Activated CD4-positive, alpha-beta T cell treated with anti-CD3 and anti-CD28 coated beads for 36 hours (primary cell): ENCODE measurements around the gene IL9R. TPM values are rescaled to one million over a fixed set of nuclear protein-coding genes. Genes with fewer than 3 reads are reported as not detected.
"Not testable (repeated sequence)": the region's sequence is repeated elsewhere in the genome, so short reads cannot be mapped to it uniquely, and the experiment has no call there.

ENCODE experiments used
- ATAC-seq: fragments of 200-7000 bp; cut with Tn5 transposase; one replicate; pipeline ENCODE4 v1.10.0; 2021; ENCODE audit warnings: mild to moderate bottlenecking, moderate library complexity
- CTCF ChIA-PET: fragments of 350-600 bp; sonication (Branson Sonifier 250); formaldehyde crosslinking; loops from one replicate; lab custom pipeline; 2021; ENCODE audit warnings: antibody characterized with exemption; lab: Charles Lee
- POLR2A ChIA-PET: fragments of 350-600 bp; sonication (Branson Sonifier 250); formaldehyde crosslinking; loops from one replicate; lab custom pipeline; 2021; ENCODE audit warnings: antibody characterized with exemption, inconsistent platforms; lab: Charles Lee
- DNase-seq: peaks from one replicate; pipeline ENCODE4 v3.0.0-alpha.2; 2020
- H3K27ac Mint-ChIP-seq: one replicate; pipeline ENCODE4 v1.8.0; 2021; ENCODE audit warnings: mixed read lengths
- H3K27me3 Mint-ChIP-seq: one replicate; pipeline ENCODE4 v1.8.0; 2021; ENCODE audit warnings: mixed read lengths
- H3K36me3 Mint-ChIP-seq: one replicate; pipeline ENCODE4 v1.8.0; 2021; ENCODE audit warnings: low read depth, mixed read lengths
- H3K4me1 Mint-ChIP-seq: one replicate; pipeline ENCODE4 v1.8.0; 2021; ENCODE audit warnings: mixed read lengths
- H3K4me3 Mint-ChIP-seq: one replicate; pipeline ENCODE4 v1.8.0; 2021; ENCODE audit warnings: mild to moderate bottlenecking, moderate library complexity, mixed read lengths
- H3K9me3 Mint-ChIP-seq: one replicate; pipeline ENCODE4 v1.8.0; 2021; ENCODE audit warnings: low read depth, mixed read lengths
- intact Hi-C, 2 experiments: fragments of 100-400 bp; cut with DNase I in 1 of 2; cut with micrococcal nuclease in 1 of 2; formaldehyde crosslinking; loops; one replicate each; pipeline versions ENCODE4 v1.14.2 to v1.15.1; 2022 to 2024; cut with DNase I, micrococcal nuclease
- total RNA-seq, 2 experiments: library from RNA; stranded (reverse); gene quantifications; one replicate each; pipeline ENCODE4 v1.2.3, GENCODE V29; 2021

Gene IL9R
- total RNA-seq, 2 experiments from 2014 or later, result 1.2 to 2.0 TPM

GRCh38 chrX:155967653-155968325 is 29.7 kb upstream of the IL9R start:
- H3K27ac Mint-ChIP-seq, result no peak overlapping the region
- ChIA-PET CTCF (no interaction called here), POLR2A (no interaction called here)
- H3K36me3 Mint-ChIP-seq, result no peaks in the 10 kb centered on the region
- DNase-seq (no peak), ATAC-seq (no peak)
- peaks cover 13% of the 10 kb centered on the region for H3K27me3 Mint-ChIP-seq
- peaks cover 24% of the 10 kb centered on the region for H3K9me3 Mint-ChIP-seq
- intact Hi-C loops, result no loop called here
- H3K4me1 Mint-ChIP-seq, result no peaks in the 10 kb centered on the region
- no peak overlapping the region for H3K4me3 Mint-ChIP-seq

GRCh38 chrX:155968326-155968661 is 29.2 kb upstream of the IL9R start:
- intact Hi-C loops, result no loop called here
- Mint-ChIP-seq H3K4me3 (no peak overlapping the region), H3K27ac (no peak overlapping the region), H3K27me3 (peaks cover 13% of the 10 kb centered on the region), H3K4me1 (no peaks in the 10 kb centered on the region), H3K9me3 (peaks cover 24% of the 10 kb centered on the region), H3K36me3 (no peaks in the 10 kb centered on the region)
- no peak for ATAC-seq
- no peak for DNase-seq
- ChIA-PET POLR2A (no interaction called here), CTCF (no interaction called here)

- ChIA-PET POLR2A (no interaction called here), CTCF (no interaction called here)
- Mint-ChIP-seq H3K4me3 (no peak overlapping the region), H3K27me3 (peaks cover 13% of the 10 kb centered on the region), H3K4me1 (no peaks in the 10 kb centered on the region), H3K9me3 (peaks cover 20% of the 10 kb centered on the region), H3K27ac (no peak overlapping the region), H3K36me3 (no peaks in the 10 kb centered on the region)
- intact Hi-C loops, result no loop called here
- ATAC-seq (no peak), DNase-seq (no peak)
These were observed 28.7 kb upstream of the IL9R start for GRCh38 chrX:155968791-155969190.

GRCh38 chrX:155971658-155972057 is 25.8 kb upstream of the IL9R start:
- ATAC-seq, H3K4me1 Mint-ChIP-seq, intact Hi-C loops, H3K27ac Mint-ChIP-seq, POLR2A ChIA-PET, DNase-seq, H3K4me3 Mint-ChIP-seq, CTCF ChIA-PET, H3K36me3 Mint-ChIP-seq: not testable (repeated sequence)
- peaks cover 11% of the 10 kb centered on the region for H3K27me3 Mint-ChIP-seq
- peaks cover 11% of the 10 kb centered on the region for H3K9me3 Mint-ChIP-seq

- H3K27ac Mint-ChIP-seq, intact Hi-C loops, POLR2A ChIA-PET, H3K27me3 Mint-ChIP-seq, H3K4me1 Mint-ChIP-seq, H3K36me3 Mint-ChIP-seq, DNase-seq, ATAC-seq, CTCF ChIA-PET, H3K4me3 Mint-ChIP-seq: not testable (repeated sequence)
- H3K9me3 Mint-ChIP-seq, result peaks cover 11% of the 10 kb centered on the region
These were observed 25.3 kb upstream of the IL9R start for GRCh38 chrX:155972241-155972640.

GRCh38 chrX:155983326-155983725 is 14.2 kb upstream of the IL9R start:
- CTCF ChIA-PET, result no interaction called here
- no peak for ATAC-seq
- Mint-ChIP-seq H3K9me3 (peaks cover 5% of the 10 kb centered on the region), H3K4me3 (no peak overlapping the region), H3K27me3 (no peaks in the 10 kb centered on the region), H3K4me1 (no peaks in the 10 kb centered on the region), H3K27ac (no peak overlapping the region), H3K36me3 (no peaks in the 10 kb centered on the region)
- no peak for DNase-seq
- intact Hi-C loops, result no loop called here
- POLR2A ChIA-PET, result no interaction called here

GRCh38 chrX:155985208-155985607 is 12.3 kb upstream of the IL9R start:
- ChIA-PET POLR2A (no interaction called here), CTCF (no interaction called here)
- H3K4me3 Mint-ChIP-seq, result no peak overlapping the region
- H3K4me1 Mint-ChIP-seq, result no peaks in the 10 kb centered on the region
- intact Hi-C loops, result no loop called here
- no peaks in the 10 kb centered on the region for H3K36me3 Mint-ChIP-seq
- H3K27me3 Mint-ChIP-seq, result no peaks in the 10 kb centered on the region
- ATAC-seq, result no peak
- H3K9me3 Mint-ChIP-seq, result peaks cover 5% of the 10 kb centered on the region
- H3K27ac Mint-ChIP-seq, result no peak overlapping the region
- no peak for DNase-seq

GRCh38 chrX:155986995-155987394 is 10.5 kb upstream of the IL9R start:
- H3K4me3 Mint-ChIP-seq, ATAC-seq, H3K9me3 Mint-ChIP-seq, H3K27me3 Mint-ChIP-seq, POLR2A ChIA-PET, intact Hi-C loops, H3K36me3 Mint-ChIP-seq, DNase-seq, CTCF ChIA-PET, H3K4me1 Mint-ChIP-seq, H3K27ac Mint-ChIP-seq: not testable (repeated sequence)

GRCh38 chrX:155988859-155989258 is 8.6 kb upstream of the IL9R start:
- Mint-ChIP-seq H3K9me3 (no peaks in the 10 kb centered on the region), H3K4me3 (no peak overlapping the region), H3K36me3 (no peaks in the 10 kb centered on the region), H3K4me1 (no peaks in the 10 kb centered on the region), H3K27me3 (no peaks in the 10 kb centered on the region), H3K27ac (no peak overlapping the region)
- ChIA-PET CTCF (no interaction called here), POLR2A (no interaction called here)
- intact Hi-C loops, result no loop called here
- DNase-seq, result no peak
- ATAC-seq, result no peak

GRCh38 chrX:155993421-155993820 is 4.1 kb upstream of the IL9R start:
- POLR2A ChIA-PET, result no interaction called here
- H3K27ac Mint-ChIP-seq, result no peak overlapping the region
- H3K4me1 Mint-ChIP-seq, result peaks cover 10% of the 10 kb centered on the region
- no peaks in the 10 kb centered on the region for H3K36me3 Mint-ChIP-seq
- H3K4me3 Mint-ChIP-seq, result no peak overlapping the region
- no peaks in the 10 kb centered on the region for H3K9me3 Mint-ChIP-seq
- ATAC-seq (no peak), DNase-seq (no peak)
- intact Hi-C loops, result no loop called here
- CTCF ChIA-PET, result no interaction called here
- H3K27me3 Mint-ChIP-seq, result no peaks in the 10 kb centered on the region

GRCh38 chrX:155995321-155995875 is 2.1 kb upstream of the IL9R start:
- no peak overlapping the region for H3K27ac Mint-ChIP-seq
- H3K36me3 Mint-ChIP-seq, result no peaks in the 10 kb centered on the region
- intact Hi-C loops, result no loop called here
- no peak overlapping the region for H3K4me3 Mint-ChIP-seq
- DNase-seq (no peak), ATAC-seq (no peak)
- no peaks in the 10 kb centered on the region for H3K27me3 Mint-ChIP-seq
- H3K4me1 Mint-ChIP-seq, result peaks cover 10% of the 10 kb centered on the region
- CTCF ChIA-PET, result no interaction called here
- no peaks in the 10 kb centered on the region for H3K9me3 Mint-ChIP-seq
- POLR2A ChIA-PET, result no interaction called here

- intact Hi-C loops, result no loop called here
- POLR2A ChIA-PET, result no interaction called here
- no peaks in the 10 kb centered on the region for H3K36me3 Mint-ChIP-seq
These were observed 620 bp downstream of the IL9R start for GRCh38 chrX:155998116-155998515.

More at GRCh38 chrX:155998116-155998515, 620 bp downstream of the IL9R start:
- Mint-ChIP-seq H3K27ac (peak overlapping the region; percentile 0), H3K27me3 (no peaks in the 10 kb centered on the region), H3K9me3 (no peaks in the 10 kb centered on the region), H3K4me3 (no peak overlapping the region), H3K4me1 (peaks cover 10% of the 10 kb centered on the region)
- DNase-seq (no peak), ATAC-seq (no peak)
- CTCF ChIA-PET, result no interaction called here
